Esophagus (tissue), 2 donors: ENCODE data around the gene NTRK3. TPM values are rescaled to one million over a fixed set of nuclear protein-coding genes. Genes with fewer than 3 reads are reported as not detected.

Experiments
- H3K27ac ChIP-seq, 2 donors: one replicate each; pipeline ENCODE4 v1.5.1; 2013; ENCODE audit warnings: low read depth in 2 of 2, mild to moderate bottlenecking in 2 of 2, inconsistent platforms in 1 of 2, low read length in 1 of 2, moderate library complexity in 1 of 2
- H3K27me3 ChIP-seq, 2 donors: one replicate each; pipeline ENCODE4 v1.6.1; 2013; ENCODE audit warnings: low read length in 2 of 2, control low read depth in 1 of 2, mild to moderate bottlenecking in 1 of 2; ENCODE audit not compliant: insufficient read depth in 2 of 2, control insufficient read depth in 1 of 2
- H3K36me3 ChIP-seq, 2 donors: one replicate each; pipeline ENCODE4 v1.6.1; 2013; ENCODE audit warnings: low read length in 1 of 2; ENCODE audit not compliant: control insufficient read depth in 2 of 2, insufficient read depth in 2 of 2
- H3K4me1 ChIP-seq, 2 donors: one replicate each; pipeline ENCODE4 v1.6.1; 2013; ENCODE audit warnings: low read length in 1 of 2; ENCODE audit not compliant: control insufficient read depth in 2 of 2, insufficient read depth in 2 of 2
- H3K4me3 ChIP-seq, 2 donors: one replicate each; pipeline ENCODE4 v1.5.1; 2013; ENCODE audit warnings: low read length in 2 of 2, mild to moderate bottlenecking in 2 of 2, low read depth in 1 of 2, moderate library complexity in 1 of 2
- H3K9me3 ChIP-seq, 2 donors: one replicate each; pipeline ENCODE4 v1.6.1; 2013; ENCODE audit warnings: mild to moderate bottlenecking in 2 of 2, low read depth in 1 of 2, low read length in 1 of 2, moderate library complexity in 1 of 2; ENCODE audit not compliant: control insufficient read depth in 2 of 2, insufficient read depth in 1 of 2
- WGBS, 2 donors: extraction: QIAGEN DNeasy Blood & Tissue Kit; methylation state at CpG; one replicate each; pipeline ENCODE4 v1.1.7; 2013; 5-methylcytosine and 5-hydroxymethylcytosine counted together
- polyA plus RNA-seq, 2 donors: library from polyadenylated mRNA; stranded (reverse); fragments of 200-250 nt; gene quantifications; one replicate each; pipeline ENCODE4 v1.2.3, GENCODE V29; 2013
- donor health status: healthy with polysubstance abuse.
- donor health status: Bipolar disorder and iron deficiency.

Gene NTRK3
- polyA plus RNA-seq, 2 donors: 0.61 to 0.77 TPM

GRCh38 chr15:88247914-88248313, 8.6 kb downstream of the NTRK3 start:
- 58 to 65% methylated on average over 4 of the region's 4 CpGs for WGBS, 2 donors
- Histone ChIP-seq H3K27me3 (peaks cover 0 to 5% of the 10 kb centered on the region in 2 donors), H3K27ac (no peak overlapping the region), H3K36me3 (no peaks in the 10 kb centered on the region), H3K4me1 (peaks cover 0 to 5% of the 10 kb centered on the region in 2 donors), H3K4me3 (no peak overlapping the region), H3K9me3 (no peaks in the 10 kb centered on the region)

GRCh38 chr15:88246666-88247446, 9.7 kb downstream of the NTRK3 start:
- 14 to 15% methylated on average over 26 to 27 of the region's 27 CpGs for WGBS, 2 donors
- Histone ChIP-seq H3K27me3 (peaks cover 0 to 4% of the 10 kb centered on the region in 2 donors), H3K4me1 (peaks cover 0 to 5% of the 10 kb centered on the region in 2 donors), H3K9me3 (no peaks in the 10 kb centered on the region), H3K4me3 (no peak overlapping the region), H3K27ac (no peak overlapping the region), H3K36me3 (no peaks in the 10 kb centered on the region)

GRCh38 chr15:88246081-88246480, 10.5 kb downstream of the NTRK3 start:
- no peaks in the 10 kb centered on the region for H3K36me3 ChIP-seq
- no peaks in the 10 kb centered on the region for H3K27me3 ChIP-seq
- 62 to 66% methylated on average over 7 of the region's 7 CpGs for WGBS, 2 donors
- no peak overlapping the region for H3K27ac ChIP-seq
- no peaks in the 10 kb centered on the region for H3K9me3 ChIP-seq
- H3K4me3 ChIP-seq: no peak overlapping the region
- H3K4me1 ChIP-seq: peaks cover 0 to 5% of the 10 kb centered on the region in 2 donors

- Histone ChIP-seq H3K9me3 (no peaks in the 10 kb centered on the region), H3K4me1 (peaks cover 0 to 5% of the 10 kb centered on the region in 2 donors), H3K27ac (no peak overlapping the region), H3K36me3 (no peaks in the 10 kb centered on the region), H3K27me3 (no peaks in the 10 kb centered on the region), H3K4me3 (no peak overlapping the region)
- 47 to 48% methylated on average over 2 of the region's 2 CpGs for WGBS, 2 donors
These were observed 12.4 kb downstream of the NTRK3 start for GRCh38 chr15:88243895-88244787.

GRCh38 chr15:88242586-88243555, 13.7 kb downstream of the NTRK3 start:
- Histone ChIP-seq H3K4me3 (no peak overlapping the region), H3K4me1 (peaks cover 0 to 3% of the 10 kb centered on the region in 2 donors), H3K27ac (no peak overlapping the region), H3K36me3 (no peaks in the 10 kb centered on the region), H3K9me3 (no peaks in the 10 kb centered on the region), H3K27me3 (no peaks in the 10 kb centered on the region)
- 77 to 86% methylated on average over 11 of the region's 11 CpGs for WGBS, 2 donors

- Histone ChIP-seq H3K4me3 (no peak overlapping the region), H3K4me1 (no peaks in the 10 kb centered on the region), H3K27ac (no peak overlapping the region), H3K27me3 (no peaks in the 10 kb centered on the region), H3K36me3 (no peaks in the 10 kb centered on the region), H3K9me3 (no peaks in the 10 kb centered on the region)
- 68 to 69% methylated on average over 9 of the region's 9 CpGs for WGBS, 2 donors
These were observed 15.1 kb downstream of the NTRK3 start for GRCh38 chr15:88241461-88241860.

GRCh38 chr15:88241060-88241459, 15.5 kb downstream of the NTRK3 start:
- 58 to 67% methylated on average over 5 of the region's 5 CpGs for WGBS, 2 donors

GRCh38 chr15:88239594-88239993, 16.9 kb downstream of the NTRK3 start:
- WGBS, 2 donors: 81 to 85% methylated on average over 9 of the region's 9 CpGs
- no peak overlapping the region for H3K27ac ChIP-seq
- H3K36me3 ChIP-seq: no peaks in the 10 kb centered on the region

More at GRCh38 chr15:88241060-88241459, 15.5 kb downstream of the NTRK3 start:
- Histone ChIP-seq H3K4me3 (no peak overlapping the region), H3K27ac (no peak overlapping the region), H3K4me1 (no peaks in the 10 kb centered on the region), H3K36me3 (no peaks in the 10 kb centered on the region), H3K27me3 (no peaks in the 10 kb centered on the region), H3K9me3 (no peaks in the 10 kb centered on the region)

More at GRCh38 chr15:88239594-88239993, 16.9 kb downstream of the NTRK3 start:
- Histone ChIP-seq H3K4me1 (peaks cover 0 to 2% of the 10 kb centered on the region in 2 donors), H3K27me3 (no peaks in the 10 kb centered on the region), H3K9me3 (no peaks in the 10 kb centered on the region), H3K4me3 (no peak overlapping the region)
